H1 (cell line): ENCODE results near the gene FGGY. TPM values are rescaled to one million over a fixed set of nuclear protein-coding genes. Genes with fewer than 3 reads are reported as not detected.

Experiments used
- CTCF ChIA-PET: fragments of 300-600 bp; sonication (Branson Sonifier 250); formaldehyde crosslinking; loops from one replicate; lab custom pipeline; 2021; ENCODE audit not compliant: partially characterized antibody; lab: Charles Lee
- POLR2A ChIA-PET: fragments of 300-600 bp; sonication (Branson Sonifier 250); formaldehyde crosslinking; loops from one replicate; lab custom pipeline; 2021; ENCODE audit warnings: inconsistent platforms; ENCODE audit not compliant: partially characterized antibody; lab: Charles Lee
- DNase-seq, 2 experiments: peaks; one replicate each; pipeline versions ENCODE4 v3.0.0 to v3.0.0-alpha.2; 2010 to 2022; ENCODE audit warnings: low spot score in 2 of 2, low read depth in 1 of 2, mixed read lengths in 1 of 2
- FAIRE-seq: peaks from 2 replicates; lab custom pipeline; 2011; peaks lifted over from hg19 to GRCh38; lab: Jason Lieb, UNC
- H2AFZ ChIP-seq: 2 replicates; pipeline ENCODE4 v1.8.1; 2012; ENCODE audit warnings: low read length, inconsistent platforms
- H2AK5ac ChIP-seq: 2 replicates; pipeline ENCODE4 v1.6.1; 2013; ENCODE audit warnings: low read depth, low read length
- H2BK120ac ChIP-seq: replicated peaks from 2 replicates; pipeline ENCODE3; 2013; ENCODE audit warnings: low read depth, low read length, inconsistent platforms
- H2BK12ac ChIP-seq: 2 replicates; pipeline ENCODE4 v1.6.1; 2013; ENCODE audit warnings: low read depth, low read length
- H2BK15ac ChIP-seq: 2 replicates; pipeline ENCODE4 v1.6.1; 2013; ENCODE audit warnings: low read length
- H2BK20ac ChIP-seq: 2 replicates; pipeline ENCODE4 v1.6.1; 2013; ENCODE audit warnings: low read length
- H2BK5ac ChIP-seq: 2 replicates; pipeline ENCODE4 v1.6.1; 2013; ENCODE audit warnings: low read depth, low read length
- H3K14ac ChIP-seq: 2 replicates; pipeline ENCODE4 v1.6.1; 2013; ENCODE audit warnings: inconsistent platforms; ENCODE audit not compliant: insufficient read length
- H3K18ac ChIP-seq: 2 replicates; pipeline ENCODE4 v1.6.1; 2013; ENCODE audit warnings: low read length; ENCODE audit errors: extremely low read depth
- H3K23ac ChIP-seq: 2 replicates; pipeline ENCODE4 v1.6.1; 2013; ENCODE audit warnings: inconsistent platforms; ENCODE audit not compliant: insufficient read length
- H3K23me2 ChIP-seq: 2 replicates; pipeline ENCODE4 v1.6.1; 2013; ENCODE audit warnings: low read depth, low read length
- H3K27ac ChIP-seq: 2 replicates; pipeline ENCODE4 v1.6.1; 2011; ENCODE audit warnings: low read depth, low read length, inconsistent platforms
- H3K27me3 ChIP-seq, 4 experiments: replicated peaks in 1 of 4; 1 replicate in 1 of 4; 2 replicates in 3 of 4; pipeline versions ENCODE4 v1.6.1 to v1.8.1; 2011 to 2013; ENCODE audit warnings: low read length in 3 of 4, mild to moderate bottlenecking in 3 of 4, inconsistent platforms in 2 of 4, mixed read lengths in 2 of 4, moderate library complexity in 1 of 4; ENCODE audit not compliant: control insufficient read depth in 3 of 4, insufficient read depth in 3 of 4; ENCODE audit errors: extremely low read depth in 1 of 4
- H3K36me3 ChIP-seq, 4 experiments: 2 replicates each; pipeline versions ENCODE4 v1.6.1 to v1.8.1; 2011 to 2013; ENCODE audit warnings: mild to moderate bottlenecking in 4 of 4, low read length in 3 of 4, moderate library complexity in 2 of 4, control low read depth in 1 of 4, inconsistent platforms in 1 of 4; ENCODE audit not compliant: insufficient read depth in 4 of 4, control insufficient read depth in 2 of 4
- H3K4ac ChIP-seq: replicated peaks from 2 replicates; pipeline ENCODE3; 2013; ENCODE audit warnings: low read length, low read depth, mixed read lengths, inconsistent platforms; ENCODE audit not compliant: insufficient read length
- H3K4me1 ChIP-seq, 4 experiments: replicated peaks in 1 of 4; 1 replicate in 1 of 4; 2 replicates in 3 of 4; pipeline versions ENCODE4 v1.6.1 to v1.8.1; 2011 to 2013; ENCODE audit warnings: low read length in 3 of 4, inconsistent platforms in 2 of 4, mixed read lengths in 1 of 4; ENCODE audit not compliant: insufficient read depth in 4 of 4, control insufficient read depth in 3 of 4
- H3K4me2 ChIP-seq, 2 experiments: 2 replicates each; pipeline versions ENCODE4 v1.6.1 to v1.8.1; 2011 to 2013; ENCODE audit warnings: low read depth in 2 of 2, low read length in 2 of 2, control low read depth in 1 of 2, inconsistent platforms in 1 of 2, mild to moderate bottlenecking in 1 of 2; ENCODE audit not compliant: insufficient read depth in 1 of 2
- H3K4me3 ChIP-seq, 4 experiments: fragments of 200-600, 300-600 bp in 1 of 4; sonication (generic), shearing (Covaris generic), sonication (Bioruptor Twin) in 1 of 4; 2 replicates each; pipeline versions ENCODE4 v1.5.1 to v1.8.1; 2011 to 2016; ENCODE audit warnings: low read length in 4 of 4, low read depth in 3 of 4, control low read depth in 2 of 4, inconsistent platforms in 2 of 4, mild to moderate bottlenecking in 2 of 4, mixed read lengths in 1 of 4, moderate library complexity in 1 of 4; ENCODE audit not compliant: insufficient read depth in 2 of 4; ENCODE audit errors: extremely low read depth in 1 of 4
- H3K56ac ChIP-seq: replicated peaks from 2 replicates; pipeline ENCODE3; 2013; ENCODE audit warnings: low read depth, mild to moderate bottlenecking, mixed read lengths, low read length, inconsistent platforms; ENCODE audit not compliant: insufficient read length
- H3K79me1 ChIP-seq: 2 replicates; pipeline ENCODE4 v1.6.1; 2013; ENCODE audit warnings: low read depth, low read length, control low read depth
- H3K79me2 ChIP-seq, 2 experiments: 2 replicates each; pipeline versions ENCODE4 v1.6.1 to v1.8.1; 2012 to 2013; ENCODE audit warnings: low read length in 2 of 2, mild to moderate bottlenecking in 2 of 2, inconsistent platforms in 1 of 2; ENCODE audit not compliant: insufficient read depth in 2 of 2, control insufficient read depth in 1 of 2
- H3K9ac ChIP-seq, 4 experiments: replicated peaks in 1 of 4; 1 replicate in 1 of 4; 2 replicates in 3 of 4; pipeline versions ENCODE4 v1.6.1 to v1.8.1; 2011 to 2013; ENCODE audit warnings: low read depth in 3 of 4, low read length in 3 of 4, control low read depth in 2 of 4, mild to moderate bottlenecking in 2 of 4, moderate library complexity in 2 of 4, inconsistent platforms in 1 of 4; ENCODE audit errors: extremely low read depth in 1 of 4
- H3K9me3 ChIP-seq, 2 experiments: 2 replicates each; pipeline versions ENCODE4 v1.6.1 to v1.8.1; 2012 to 2013; ENCODE audit warnings: mild to moderate bottlenecking in 2 of 2, moderate library complexity in 2 of 2, control low read depth in 1 of 2, inconsistent platforms in 1 of 2, low read depth in 1 of 2, low read length in 1 of 2, mixed read lengths in 1 of 2; ENCODE audit not compliant: insufficient read depth in 2 of 2
- H4K20me1 ChIP-seq, 2 experiments: replicated peaks in 1 of 2; 2 replicates each; pipeline versions ENCODE3 to v1.8.1; 2011 to 2013; ENCODE audit warnings: inconsistent platforms in 2 of 2, low read length in 2 of 2, mild to moderate bottlenecking in 1 of 2; ENCODE audit not compliant: insufficient read depth in 2 of 2, control insufficient read depth in 1 of 2
- H4K5ac ChIP-seq: 2 replicates; pipeline ENCODE4 v1.6.1; 2013; ENCODE audit warnings: low read length, low read depth, mixed read lengths, inconsistent platforms; ENCODE audit not compliant: insufficient read length
- H4K8ac ChIP-seq: 2 replicates; pipeline ENCODE4 v1.8.0; 2013; ENCODE audit warnings: mild to moderate bottlenecking, moderate library complexity, low read length, inconsistent platforms; ENCODE audit not compliant: insufficient read depth; ENCODE audit errors: extremely low read depth
- H4K91ac ChIP-seq: replicated peaks from 2 replicates; pipeline ENCODE3; 2013; ENCODE audit warnings: low read length, mixed read lengths, inconsistent platforms; ENCODE audit not compliant: insufficient read length
- TAF7 ChIP-seq: optimal IDR thresholded peaks from 2 replicates; pipeline ENCODE3; 2011; ENCODE audit warnings: low read depth, mild to moderate bottlenecking, inconsistent platforms, low read length, moderate library complexity, borderline replicate concordance
- WGBS, 2 experiments: shearing (Covaris generic) in 1 of 2; methylation state at CpG; one replicate each; pipeline versions ENCODE4 v1.1.6 to v1.1.7; 2013 to 2015; ENCODE audit warnings: low lambda C conversion rate in 2 of 2, mixed read lengths in 2 of 2, inconsistent platforms in 1 of 2, low coverage in 1 of 2, missing lambda C conversion rate in 1 of 2; ENCODE audit not compliant: insufficient replicate concordance in 2 of 2, insufficient coverage in 1 of 2, insufficient read length in 1 of 2; ENCODE audit errors: extremely low coverage in 1 of 2, missing lambda C conversion rate in 1 of 2; 5-methylcytosine and 5-hydroxymethylcytosine counted together
- polyA plus RNA-seq, 7 experiments: library from polyadenylated mRNA; depleted of rRNA in 3 of 7; stranded (reverse) in 5 of 7; unstranded in 2 of 7; fragments of >200 nt in 5 of 7; fragments of 200-250 nt in 2 of 7; gene quantifications; 1 replicate in 5 of 7; 2 replicates in 1 of 7; 4 replicates in 1 of 7; pipeline versions ENCODE4 v1.2.1 to v1.2.3, GENCODE V29; 2011 to 2013; ENCODE audit warnings: missing spikeins in 2 of 7, mixed read lengths in 2 of 7
- total RNA-seq: library from RNA; stranded (reverse); fragmentation: NEBNext Ultra II Directional; extraction: Animal tissue kit (Norgen Biotek cat#: 25700); gene quantifications from 2 replicates; pipeline ENCODE4 v1.2.1, GENCODE V29; 2021

The FGGY gene
- total and polyA plus RNA-seq, 2 of the 8 experiments (the other 6 are each of a cell fraction or from before 2014, with no cell fraction given), result 10.3 to 12.5 TPM

DNA sequence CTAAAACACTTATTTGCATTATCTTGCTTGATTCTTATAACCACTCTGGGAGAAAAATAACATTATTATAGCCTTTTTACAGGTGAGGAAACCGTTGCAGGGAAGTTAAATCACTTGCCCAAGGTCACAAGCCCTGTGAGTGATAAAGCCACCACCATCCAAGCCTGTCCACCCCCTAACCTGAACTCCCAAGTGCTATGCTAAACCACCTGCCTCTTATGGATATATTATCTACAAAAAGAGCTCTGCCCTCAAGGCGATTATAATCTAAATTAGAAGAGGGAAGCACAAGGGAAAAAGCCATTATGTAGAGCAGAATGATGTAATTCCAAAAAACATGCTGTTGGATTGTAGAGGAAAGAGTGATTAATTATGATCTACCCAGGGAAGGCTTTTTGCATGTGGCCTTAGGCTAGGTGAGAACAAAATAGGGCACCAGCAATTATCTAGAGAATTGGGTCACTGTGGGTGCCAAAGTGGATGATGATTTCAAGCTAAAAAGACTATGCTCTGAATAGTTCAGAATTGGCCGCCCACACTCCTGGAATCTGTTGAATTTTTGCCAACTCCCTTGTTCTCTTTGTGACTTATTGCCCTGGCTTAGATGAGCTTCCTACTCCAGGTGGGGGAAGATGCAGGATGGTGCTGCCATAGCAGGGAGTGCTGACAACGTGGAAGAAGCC lies 205.3 kb downstream of the FGGY start:
- DNase-seq, result no peak
- no peak overlapping the region for H4K5ac ChIP-seq

More for the DNA sequence above, 205.3 kb downstream of the FGGY start:
- H2AFZ ChIP-seq, result no peak overlapping the region
- no peak overlapping the region for H3K4me2 ChIP-seq
- no peak overlapping the region for H3K23ac ChIP-seq
- no peak overlapping the region for H3K4ac ChIP-seq
- H2BK120ac ChIP-seq, result no peak overlapping the region
- H3K56ac ChIP-seq, result no peak overlapping the region
- no peak overlapping the region for H3K14ac ChIP-seq
- H2BK20ac ChIP-seq, result no peak overlapping the region
- no peaks in the 10 kb centered on the region for H3K9me3 ChIP-seq
- no peak overlapping the region for H4K8ac ChIP-seq
- no peaks in the 10 kb centered on the region for H3K23me2 ChIP-seq
- H3K4me3 ChIP-seq, result no peak overlapping the region
- no peaks in the 10 kb centered on the region for H3K79me1 ChIP-seq
- H2BK5ac ChIP-seq, result no peak overlapping the region
- H2BK12ac ChIP-seq, result no peak overlapping the region
- H3K27ac ChIP-seq, result no peak overlapping the region
- no peak overlapping the region for H3K18ac ChIP-seq
- no peak for FAIRE-seq
- H2AK5ac ChIP-seq, result no peak overlapping the region
- H4K91ac ChIP-seq, result no peak overlapping the region
- no peak overlapping the region for H2BK15ac ChIP-seq
- CTCF ChIA-PET, result interaction anchor here (0.9 kb wide), 1 partner anchor 109 kb away, joined by 3 read pairs; no protein-coding TSS in a partner anchor
- H3K36me3 ChIP-seq, result no peaks in the 10 kb centered on the region
- no peak for TF ChIP-seq TAF7
- TF ChIP-seq, all 59 proteins: peak for 0
- Histone ChIP-seq H3K27me3 (no peaks in the 10 kb centered on the region), H3K9ac (no peak overlapping the region), H3K79me2 (no peaks in the 10 kb centered on the region), H3K4me1 (peaks cover 0 to 8% (median 3%) of the 10 kb centered on the region in 4 experiments; a peak in 3 of 7 replicates), H4K20me1 (no peaks in the 10 kb centered on the region)
- POLR2A ChIA-PET, result interaction anchor here (0.6 kb wide), 1 partner anchor 11 kb away, joined by 3 read pairs; no protein-coding TSS in a partner anchor
- 90% methylated on average over 4 of the region's 4 CpGs; no CpG with 5 or more reads in 1 of the 2 experiments for WGBS, 2 experiments
